NCI-H2029 (cell line): ENCODE data around the gene PRR5.

ENCODE experiments used
- DNase-seq: peaks from one replicate; lab custom pipeline; 2025; lab: John Stamatoyannopoulos, UW

PRR5 gene

DNA sequence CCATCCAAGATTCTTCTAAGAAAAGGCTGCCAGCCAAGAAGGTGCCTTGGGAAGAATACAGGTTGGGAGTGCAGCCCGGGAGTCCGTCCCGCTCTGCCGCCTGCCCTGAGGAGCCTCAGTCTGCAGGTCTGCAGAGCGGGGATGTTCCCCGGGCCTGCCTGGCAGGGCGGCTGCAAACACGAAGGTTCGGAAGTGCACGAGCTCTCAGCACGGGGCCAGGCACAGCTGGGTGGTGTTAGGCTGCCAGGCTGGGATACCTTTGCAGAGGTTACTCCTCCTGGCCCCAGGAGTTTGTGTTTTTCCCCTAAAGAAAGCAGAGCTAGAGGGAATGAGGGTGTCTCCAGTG, 9.4 kb upstream of the PRR5 start:
- DNase-seq, result no peak

DNA sequence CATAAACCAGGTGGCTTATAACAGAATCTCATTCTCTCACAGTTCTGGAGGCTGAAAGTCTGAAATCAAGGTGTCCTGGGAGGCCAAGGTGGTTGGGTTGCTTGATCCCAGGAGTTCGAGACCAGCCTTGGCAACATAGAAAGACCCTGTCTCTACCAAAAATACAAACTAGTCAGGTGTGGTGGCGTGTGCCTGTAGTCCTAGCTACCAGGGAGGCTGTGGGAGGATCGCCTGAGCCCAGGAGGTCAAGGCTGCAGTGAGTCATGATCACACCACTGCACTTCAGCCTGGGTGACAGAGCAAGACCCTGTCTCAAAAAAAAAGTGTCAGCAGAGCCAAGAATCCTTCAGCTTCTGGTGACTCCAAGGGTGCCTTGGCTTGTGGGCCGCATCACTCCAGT, 8.9 kb upstream of the PRR5 start:
- DNase-seq, result no peak

DNA sequence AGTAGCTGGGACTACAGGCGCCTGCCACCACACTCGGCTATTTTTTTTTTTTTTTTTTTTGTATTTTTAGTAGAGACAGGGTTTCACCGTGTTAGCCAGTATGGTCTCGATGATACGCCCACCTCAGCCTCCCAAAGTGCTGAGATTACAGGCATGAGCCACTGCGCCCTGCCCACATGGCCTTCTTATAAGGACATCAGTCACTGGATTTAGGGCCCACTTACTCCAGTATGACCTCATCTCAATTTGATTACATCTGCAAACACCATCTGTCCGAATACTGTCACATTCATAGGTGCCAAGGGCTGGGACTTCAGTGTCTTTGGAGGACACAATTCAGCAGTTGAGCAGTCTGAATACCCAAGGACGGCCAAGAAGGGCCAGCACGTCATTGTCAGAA, 8.2 kb upstream of the PRR5 start:
- DNase-seq, result peak; percentile 67

DNA sequence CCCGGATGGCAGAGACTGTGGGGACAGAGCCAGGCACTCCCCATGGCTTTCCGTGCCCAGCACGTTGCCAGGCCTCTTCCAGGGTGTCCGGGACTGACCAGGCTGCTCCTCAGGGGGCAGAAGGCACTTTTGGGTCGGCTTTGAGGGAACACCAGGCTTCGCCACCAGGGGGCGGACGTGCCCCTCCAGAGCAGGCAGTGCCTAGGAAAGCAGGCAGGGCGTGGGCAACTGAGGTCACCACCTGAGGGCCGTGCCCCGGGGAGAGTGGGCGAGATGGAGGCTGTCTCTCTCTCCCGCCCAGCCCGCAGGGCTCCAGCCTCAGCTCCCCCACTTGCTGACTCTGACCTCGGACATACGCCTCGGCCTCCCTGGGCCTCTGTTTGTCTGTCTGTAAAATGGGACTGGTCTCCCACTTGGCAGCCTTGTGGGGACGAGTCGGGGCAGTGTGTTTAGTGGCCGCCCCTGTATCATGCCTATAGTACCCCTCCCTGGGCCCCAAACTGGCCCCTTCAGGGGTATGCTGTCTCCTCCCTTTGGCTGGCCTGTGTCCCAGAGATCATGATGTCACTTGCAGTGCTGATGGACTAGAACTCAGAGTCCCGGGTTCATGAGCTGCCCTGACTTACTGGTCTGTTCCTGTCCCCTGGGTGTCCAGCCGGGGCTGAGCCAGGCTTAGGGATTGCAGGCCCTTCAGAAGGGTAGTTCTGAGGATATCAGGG, 4.4 kb upstream of the PRR5 start:
- DNase-seq, result peak; percentile 39

DNA sequence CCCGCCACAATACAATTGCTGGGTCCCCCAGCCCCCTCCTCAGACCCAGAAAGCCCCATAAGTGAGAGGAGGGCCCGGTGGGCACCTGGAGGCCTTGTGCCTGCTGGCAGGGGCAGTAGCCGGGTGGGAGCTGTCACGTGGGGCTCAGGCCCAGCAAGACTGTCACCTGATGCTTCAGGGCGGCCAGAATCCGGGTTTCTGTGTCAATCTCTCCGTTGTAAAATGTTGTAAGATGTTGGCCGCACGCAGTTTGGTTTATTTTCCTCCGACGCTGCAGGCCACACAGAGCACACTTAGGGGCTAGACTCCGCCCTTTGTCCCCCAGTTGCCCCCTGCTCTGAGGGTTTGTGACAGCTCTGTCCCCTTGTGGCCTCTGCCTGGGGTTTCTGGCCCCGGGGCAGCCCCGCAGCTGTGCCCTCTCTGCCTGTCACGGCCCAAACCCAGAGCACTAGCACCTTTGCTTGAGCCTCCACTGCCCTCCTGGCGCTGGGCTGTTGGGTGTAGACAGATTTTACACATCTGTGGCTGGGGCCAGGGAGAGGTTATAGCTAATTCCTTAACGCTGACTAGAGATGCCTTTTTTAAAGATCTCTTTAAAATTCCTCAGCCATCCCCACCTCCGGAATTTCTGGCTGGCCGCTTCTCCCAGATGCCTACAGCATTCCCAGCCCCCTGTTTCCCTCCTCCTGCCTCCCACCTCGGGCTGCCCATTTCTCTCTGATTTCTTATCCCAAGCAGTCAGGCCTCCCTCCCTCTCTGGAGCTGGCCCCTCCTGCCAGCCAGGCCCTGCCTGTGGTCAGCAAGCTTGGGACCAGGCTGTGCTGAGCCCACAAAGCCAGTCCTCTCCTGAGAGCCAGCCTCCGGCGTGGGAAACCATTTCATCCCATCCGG, 3.2 kb upstream of the PRR5 start:
- DNase-seq, result no peak

DNA sequence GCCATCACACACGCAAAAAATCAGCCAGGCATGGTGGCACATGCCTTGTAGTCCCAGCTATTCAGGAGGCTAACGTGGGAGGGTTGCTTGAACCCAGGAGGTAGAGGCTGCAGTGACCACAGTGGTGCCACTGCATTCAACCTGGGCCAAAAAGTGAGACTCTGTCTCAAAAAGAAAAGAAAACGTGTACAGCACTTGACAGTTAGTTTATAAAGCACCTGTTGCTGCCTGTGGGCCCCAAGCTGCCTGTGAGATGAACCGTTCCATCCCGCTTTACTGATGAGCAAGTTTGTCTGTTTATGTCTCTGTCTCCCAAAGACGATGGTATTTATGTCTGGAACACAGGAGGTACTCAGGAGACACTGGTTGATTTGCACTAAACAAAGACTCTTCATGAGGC, 1.5 kb upstream of the PRR5 start:
- no peak for DNase-seq

DNA sequence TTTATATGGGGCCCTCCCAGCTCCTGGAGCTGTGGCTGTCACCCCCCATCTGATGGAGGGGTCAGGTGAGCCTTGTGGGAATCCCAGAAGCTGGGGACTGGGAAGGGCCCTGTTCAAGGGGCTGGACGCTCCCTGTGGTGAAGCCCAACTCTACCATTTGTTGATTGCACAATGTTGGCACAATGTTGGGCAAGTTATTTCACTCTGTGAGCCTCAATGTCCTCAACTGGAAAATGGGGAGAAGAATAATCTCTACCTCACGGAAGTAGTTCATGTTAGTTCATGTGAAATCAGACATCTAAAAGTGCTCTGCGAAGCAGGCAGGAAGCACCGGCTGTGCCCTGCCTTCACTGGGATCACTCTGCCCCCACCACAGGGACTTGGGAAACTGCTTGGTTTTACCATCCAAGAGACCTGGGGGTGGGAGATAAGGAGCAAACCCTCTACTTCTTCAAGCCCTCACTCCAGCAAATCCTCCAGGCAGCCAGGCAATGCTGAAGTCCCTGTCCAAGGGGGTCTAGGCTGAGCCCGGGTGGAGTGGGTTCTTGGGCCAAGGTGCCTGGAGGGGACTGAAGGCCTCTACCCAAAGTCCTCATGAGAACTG, 715 bp upstream of the PRR5 start:
- DNase-seq, result no peak

DNA sequence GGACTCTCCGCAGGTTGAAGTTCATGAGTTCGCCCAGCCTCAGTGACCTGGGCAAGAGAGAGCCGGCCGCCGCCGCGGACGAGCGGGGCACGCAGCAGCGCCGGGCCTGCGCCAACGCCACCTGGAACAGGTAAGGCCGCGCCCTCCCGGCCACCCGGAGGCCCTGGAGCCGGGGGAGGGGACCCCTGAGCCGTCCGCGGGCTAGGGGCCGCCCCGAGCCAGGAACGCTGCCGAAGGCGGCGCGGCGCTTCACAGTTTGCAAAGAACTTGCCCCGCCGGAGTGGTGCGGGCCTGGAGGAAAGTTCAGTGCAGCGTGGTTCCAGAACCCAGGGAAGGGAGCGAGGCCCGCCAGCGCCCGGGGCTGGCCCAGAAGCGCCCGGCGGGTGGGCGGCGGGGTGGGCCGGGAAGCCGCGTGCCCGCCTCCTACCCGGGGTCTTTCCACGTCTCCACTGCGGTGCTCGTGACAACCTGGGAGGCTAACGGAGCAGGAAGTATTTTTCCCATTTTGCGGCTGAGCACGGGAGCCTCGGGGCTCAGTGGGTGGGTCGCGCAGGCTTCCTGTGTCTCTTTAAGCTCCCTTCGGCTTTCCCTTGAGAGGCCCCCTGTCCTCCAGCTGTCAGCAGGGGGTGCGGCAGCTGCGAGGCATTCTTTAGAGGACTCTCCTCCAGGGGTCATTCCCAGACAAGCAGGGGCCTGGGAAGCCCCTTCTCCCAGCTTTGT, 635 bp downstream of the PRR5 start:
- DNase-seq, result no peak

DNA sequence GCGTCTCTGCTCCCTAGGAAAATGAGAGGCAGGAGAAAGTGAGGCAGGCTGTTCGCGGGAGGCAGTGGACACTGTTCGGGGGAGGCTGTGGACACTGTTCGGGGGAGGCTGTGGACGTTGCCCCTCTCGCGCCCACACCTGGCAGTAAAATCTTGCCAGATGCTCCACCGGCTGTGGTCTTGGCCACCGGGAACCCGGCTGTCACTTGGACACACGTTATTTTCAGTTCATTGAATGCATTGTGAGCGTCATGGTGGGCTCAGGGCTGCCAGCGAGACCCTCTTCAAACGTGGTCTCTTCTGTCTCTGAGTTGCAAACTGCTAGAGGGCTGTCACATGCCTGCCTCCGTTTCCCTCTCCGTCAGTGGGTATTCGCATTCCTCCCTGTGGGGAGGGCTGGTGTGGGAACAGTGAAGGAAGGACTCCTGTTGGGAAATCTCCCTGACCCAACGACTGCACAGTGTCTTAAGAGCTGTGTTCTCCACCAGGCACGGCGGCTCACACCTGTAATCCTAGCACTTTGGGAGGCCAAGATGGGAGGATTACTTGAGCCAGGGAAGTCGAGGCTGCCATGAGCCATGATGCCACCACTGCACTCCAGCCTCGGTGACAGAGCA, 1.4 kb downstream of the PRR5 start:
- DNase-seq, result no peak

DNA sequence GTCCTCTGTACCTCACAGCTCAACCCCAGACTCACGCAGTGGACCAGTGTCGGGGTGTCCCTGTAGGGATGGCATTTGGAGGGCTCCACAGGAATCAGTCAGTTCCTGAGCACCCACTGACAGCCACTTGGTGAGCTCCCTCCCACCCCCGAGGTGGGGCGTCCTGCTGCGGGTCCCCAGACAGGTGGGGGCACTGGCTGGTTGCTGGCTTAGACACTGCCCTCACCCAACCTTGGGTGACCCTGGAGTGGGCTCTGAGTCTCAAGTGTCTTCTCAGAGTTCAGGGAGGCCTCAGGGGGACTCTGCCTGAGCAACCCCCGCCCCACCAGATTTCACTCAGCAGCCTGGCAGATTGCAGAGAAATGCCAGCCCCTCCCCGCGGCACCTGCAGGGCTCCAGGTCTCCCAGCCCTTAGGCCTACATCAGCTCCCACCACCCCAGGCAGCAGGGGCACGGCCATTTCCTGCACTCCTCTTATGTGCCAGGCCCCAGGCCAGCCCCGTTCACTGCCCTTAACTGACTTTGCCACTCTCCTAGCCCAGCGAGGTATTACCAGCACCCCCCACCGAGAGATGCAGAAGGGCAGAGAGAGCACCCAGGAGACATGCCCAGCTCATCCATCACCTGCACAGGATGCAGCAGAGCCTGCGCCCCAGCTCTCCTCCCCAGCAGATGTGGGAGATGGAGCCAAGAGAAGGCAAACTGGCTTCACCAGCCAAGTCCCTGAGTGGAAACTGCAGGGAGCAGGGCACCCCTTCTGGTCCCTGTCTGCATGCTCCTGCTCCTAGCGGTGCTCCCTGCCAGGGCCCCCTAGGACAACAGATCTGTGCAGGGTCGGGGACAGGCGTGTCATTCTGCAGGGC, 2.4 kb downstream of the PRR5 start:
- DNase-seq, result no peak

DNA sequence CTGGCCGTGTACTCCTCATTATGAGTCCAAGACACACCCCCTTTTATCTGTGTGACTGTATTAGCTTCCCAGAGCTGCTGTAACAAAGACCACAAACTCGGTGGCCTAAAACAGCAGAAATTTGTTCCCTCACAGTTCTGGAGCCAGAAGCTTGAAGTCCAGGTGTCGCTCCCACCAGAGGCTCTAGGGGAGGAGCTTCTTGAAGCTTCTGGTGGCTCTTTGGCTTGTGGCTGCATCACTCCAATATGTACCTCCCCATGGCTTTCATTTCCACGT, 3.0 kb downstream of the PRR5 start:
- no peak for DNase-seq

DNA sequence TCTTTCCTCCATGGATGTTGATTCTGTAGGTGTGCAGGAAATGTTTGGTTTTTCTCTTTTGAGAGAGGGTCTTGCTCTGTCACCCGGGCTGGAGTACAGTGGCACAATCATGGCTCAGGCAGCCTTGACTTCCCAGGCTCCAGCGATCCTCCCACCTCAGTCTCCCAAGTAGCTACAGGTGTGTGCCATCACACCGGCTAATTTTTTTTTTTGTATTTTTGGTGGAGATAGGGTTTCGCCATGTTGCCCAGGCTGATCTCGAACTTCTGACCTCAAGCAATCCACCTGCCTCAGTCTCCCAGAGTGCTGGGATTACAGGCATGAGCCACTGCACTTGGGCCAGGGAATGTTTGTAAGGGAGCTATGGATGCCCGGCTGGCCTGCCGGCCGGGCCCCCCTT, 4.5 kb downstream of the PRR5 start:
- no peak for DNase-seq

DNA sequence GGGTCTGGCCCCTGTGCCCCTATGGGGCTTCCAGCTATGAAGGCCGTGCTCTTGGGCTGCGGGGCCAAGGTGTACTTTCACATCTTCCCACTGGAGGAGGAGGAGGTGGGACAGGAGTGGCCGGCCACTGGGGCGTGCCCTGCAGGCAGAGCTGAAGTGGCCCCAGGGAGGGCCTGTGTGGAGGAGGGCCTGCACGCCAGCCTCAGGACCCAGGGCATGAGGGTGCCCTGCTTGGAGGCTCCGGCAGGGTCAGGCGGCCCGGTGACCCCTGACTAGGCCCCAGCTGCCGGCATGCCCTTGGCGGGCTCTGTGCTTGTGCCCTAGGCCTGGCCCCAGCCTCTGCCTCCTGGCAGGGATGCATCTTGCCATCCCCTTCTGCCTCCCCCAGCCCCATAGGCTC, 5.2 kb downstream of the PRR5 start:
- no peak for DNase-seq

DNA sequence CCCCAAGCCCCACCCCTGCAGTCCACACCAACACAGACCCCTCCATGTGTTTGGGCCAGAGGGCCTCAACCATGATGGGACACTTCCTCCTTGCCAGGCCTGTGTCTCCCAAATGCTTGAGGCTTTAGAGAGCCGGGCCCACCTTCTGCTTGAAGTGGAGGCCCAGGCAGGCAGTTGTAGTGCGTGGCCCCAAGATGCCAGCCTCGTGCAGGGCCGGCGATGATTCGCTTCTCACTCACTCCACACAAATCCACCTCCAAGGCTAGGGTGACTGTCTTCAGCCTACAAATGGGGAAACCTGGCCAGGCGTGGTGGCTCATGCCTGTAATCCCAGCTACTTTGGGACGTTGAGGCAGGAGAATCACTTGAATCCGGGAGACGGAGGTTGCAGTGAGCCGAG, 5.7 kb downstream of the PRR5 start:
- no peak for DNase-seq

DNA sequence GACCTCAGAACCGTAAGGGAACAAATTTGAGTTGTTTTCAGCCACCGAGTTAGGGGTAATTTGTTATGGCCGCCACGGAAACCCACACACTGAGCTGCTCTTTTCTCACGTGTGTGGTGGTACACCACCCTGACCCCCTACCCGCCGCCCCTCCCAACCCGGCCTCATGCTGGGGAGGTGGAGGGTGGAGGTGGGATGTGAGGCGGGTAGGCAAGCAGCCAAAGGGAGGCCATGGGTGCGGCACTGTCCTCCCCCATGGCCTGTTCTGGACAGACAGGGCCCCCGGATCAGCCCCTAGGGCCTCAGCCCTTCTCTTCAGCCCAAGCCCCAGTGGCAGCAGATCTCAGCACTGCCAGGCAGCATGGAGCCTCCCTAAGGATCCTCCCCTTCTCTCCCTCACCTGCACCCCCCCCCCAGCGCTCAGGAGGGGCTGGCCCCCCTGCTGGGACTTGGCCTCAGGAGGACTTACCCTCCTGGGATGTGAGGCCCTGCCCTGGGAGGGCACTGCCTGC, 7.9 kb downstream of the PRR5 start:
- DNase-seq, result no peak

DNA sequence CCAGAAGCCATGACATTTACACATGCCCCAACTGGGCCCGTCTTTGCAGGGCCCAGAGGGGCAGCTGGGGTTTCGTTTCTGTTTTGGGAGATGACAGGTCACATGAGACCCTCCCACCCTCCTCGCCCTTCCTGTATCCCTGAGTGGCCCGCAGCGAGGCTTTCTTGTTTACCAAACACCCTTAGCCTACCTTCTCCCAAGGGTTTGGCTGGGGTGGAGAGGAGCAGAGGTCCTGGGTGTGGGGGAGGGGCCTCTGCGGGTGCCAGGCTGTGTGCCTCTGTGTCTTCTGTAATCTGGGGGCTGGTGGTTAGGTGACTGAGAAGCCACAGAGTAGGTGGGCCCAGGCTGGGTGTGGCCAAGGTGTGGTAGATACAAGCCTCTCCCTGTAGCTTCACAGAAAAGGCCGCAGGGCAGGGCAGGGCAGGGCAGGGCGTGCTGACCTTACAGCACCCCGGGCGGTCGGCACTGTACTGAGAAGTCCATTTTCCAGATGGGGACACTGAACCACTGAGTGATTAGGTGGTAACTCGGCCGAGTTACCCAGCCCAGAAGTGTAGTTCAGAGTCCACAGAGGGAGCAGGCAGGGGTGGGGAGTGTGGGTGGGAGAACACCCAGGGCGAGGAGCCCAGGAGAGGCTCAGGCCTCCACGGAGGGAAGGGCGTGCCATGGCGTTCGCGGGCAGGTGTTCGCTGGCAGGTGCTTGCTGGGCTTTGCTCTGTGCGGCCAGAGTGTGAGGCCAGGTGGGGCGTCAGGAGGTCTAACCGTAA, 8.7 kb downstream of the PRR5 start:
- peak; percentile 9 for DNase-seq

DNA sequence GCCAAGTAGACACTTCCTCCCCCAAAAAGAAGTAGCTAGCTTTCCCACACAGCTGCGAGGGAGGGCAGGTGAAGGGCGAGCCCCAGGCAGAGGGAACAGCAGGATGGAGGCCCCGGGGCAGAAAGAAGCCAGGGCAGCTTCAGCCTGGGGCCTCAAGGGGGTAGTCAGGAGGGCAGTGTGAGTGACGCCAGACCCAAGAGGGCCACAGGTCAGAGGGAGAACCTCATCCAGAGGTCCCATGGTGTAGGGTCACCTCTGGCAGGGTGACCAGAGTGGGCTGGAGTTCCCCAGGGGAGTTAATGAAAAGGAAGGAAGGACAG, 9.2 kb downstream of the PRR5 start:
- DNase-seq, result no peak

DNA sequence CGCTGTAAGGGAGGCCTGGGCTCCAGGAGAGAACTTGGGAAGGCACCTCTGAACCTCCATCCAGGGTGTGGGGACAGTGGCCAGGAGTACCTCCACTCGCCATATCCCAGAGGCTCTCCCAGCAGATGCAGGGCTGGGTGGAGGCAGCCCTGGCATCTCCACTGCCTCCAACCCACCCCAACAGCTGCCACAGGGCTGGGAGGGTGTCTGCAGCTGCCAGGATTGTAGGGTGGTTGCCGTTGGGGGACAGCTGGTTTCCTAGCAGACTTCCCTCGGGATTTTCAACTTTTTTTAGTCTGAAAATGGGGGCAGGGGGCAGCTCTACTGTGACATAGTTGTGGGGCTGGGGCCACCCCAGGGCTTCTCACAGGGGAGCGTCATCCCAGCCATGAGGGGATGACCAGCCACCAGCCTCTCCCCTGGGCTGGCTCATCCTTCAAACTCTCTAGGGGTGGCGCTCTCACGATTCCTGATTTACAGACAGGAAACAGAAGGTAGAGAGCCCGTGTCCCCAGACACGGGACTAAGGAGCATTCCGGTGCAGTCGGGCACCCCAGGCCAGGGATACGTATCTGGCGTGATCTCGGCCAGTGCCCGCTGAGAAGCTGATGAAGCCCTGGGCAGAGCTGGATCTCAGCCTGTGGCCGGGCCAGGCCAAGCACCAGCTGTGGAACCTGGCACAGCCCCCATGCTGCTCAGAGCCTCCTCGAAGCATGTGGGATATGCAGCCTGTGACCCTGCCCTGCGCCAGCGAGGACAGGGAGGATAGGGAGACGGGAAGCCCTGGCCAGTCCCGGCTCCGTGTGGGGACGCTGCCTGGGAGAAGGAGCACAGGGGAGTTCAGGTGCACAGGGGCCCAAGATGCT, 9.9 kb downstream of the PRR5 start:
- no peak for DNase-seq

DNA sequence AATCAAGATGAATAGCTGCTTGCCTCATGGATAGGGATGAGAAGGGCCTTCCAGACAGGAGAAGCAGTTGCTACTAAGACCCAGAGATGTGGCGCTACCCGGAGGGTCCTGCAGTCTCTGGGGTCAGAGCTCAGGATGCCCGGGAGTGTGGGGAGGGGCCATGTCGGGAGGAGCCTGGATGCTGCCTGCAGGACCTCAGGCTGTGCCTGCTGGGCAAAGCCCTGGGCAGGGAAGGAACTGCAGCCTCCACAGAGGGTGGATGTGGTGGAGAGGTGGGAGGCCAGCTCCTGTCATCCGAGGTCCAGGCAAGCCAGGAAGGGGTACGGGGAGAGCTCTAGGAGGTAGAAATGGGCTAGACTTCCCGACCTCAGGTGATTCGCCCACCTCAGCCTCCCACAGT, 11.0 kb downstream of the PRR5 start:
- DNase-seq, result no peak
